Immature natural killer cell (primary cell): ENCODE measurements around the gene CYP21A2. TPM values are rescaled to one million over a fixed set of nuclear protein-coding genes. Genes with fewer than 3 reads are reported as not detected.

ENCODE experiments used
- DNase-seq, 3 donors: peaks; one replicate each; pipeline ENCODE4 v3.0.0; 2022; ENCODE audit warnings: mixed read lengths in 1 of 3
- H3K27ac Mint-ChIP-seq, 6 donors: one replicate each; pipeline ENCODE4 v1.8.0; 2020; ENCODE audit warnings: mixed read lengths in 6 of 6, mild to moderate bottlenecking in 5 of 6, inconsistent platforms in 4 of 6, moderate library complexity in 3 of 6
- H3K27me3 Mint-ChIP-seq, 3 donors: one replicate each; pipeline ENCODE4 v1.8.0; 2020 to 2021; ENCODE audit warnings: low read depth in 3 of 3, mild to moderate bottlenecking in 3 of 3, mixed read lengths in 3 of 3, moderate library complexity in 3 of 3, inconsistent platforms in 1 of 3
- H3K36me3 Mint-ChIP-seq, 3 donors: one replicate each; pipeline ENCODE4 v1.8.0; 2020; ENCODE audit warnings: mixed read lengths in 3 of 3, inconsistent platforms in 2 of 3, mild to moderate bottlenecking in 2 of 3
- H3K4me1 Mint-ChIP-seq, 2 donors: one replicate each; pipeline ENCODE4 v1.8.0; 2020; ENCODE audit warnings: inconsistent platforms in 2 of 2, mild to moderate bottlenecking in 2 of 2, mixed read lengths in 2 of 2, moderate library complexity in 1 of 2
- H3K4me3 Mint-ChIP-seq, 5 donors: one replicate each; pipeline ENCODE4 v1.8.0; 2020; ENCODE audit warnings: mild to moderate bottlenecking in 5 of 5, mixed read lengths in 5 of 5, inconsistent platforms in 3 of 5, moderate library complexity in 3 of 5
- H3K9me3 Mint-ChIP-seq, 6 donors: one replicate each; pipeline ENCODE4 v1.8.0; 2020; ENCODE audit warnings: mild to moderate bottlenecking in 6 of 6, mixed read lengths in 6 of 6, inconsistent platforms in 4 of 6, moderate library complexity in 3 of 6
- polyA plus RNA-seq, 3 donors: library from polyadenylated mRNA; unstranded; fragments of 300-500 nt; fragmentation: Illumina TruSeq; gene quantifications; one replicate each; pipeline ENCODE4 v1.2.3, GENCODE V29; 2021

Gene CYP21A2
- polyA plus RNA-seq, 3 donors from 2014 or later, result 0.10 TPM; not detected in 2

GRCh38 chr6:32087574-32088486 is 49.6 kb downstream of the CYP21A2 start:
- H3K4me3 Mint-ChIP-seq, result peak overlapping the region in 2 of 5 donors; percentile 10 to 23
- H3K27me3 Mint-ChIP-seq, result peaks cover 3 to 10% (median 5%) of the 10 kb centered on the region in 3 donors
- peaks cover 0 to 2% of the 10 kb centered on the region in 2 donors for H3K4me1 Mint-ChIP-seq
- no peaks in the 10 kb centered on the region for H3K36me3 Mint-ChIP-seq
- DNase-seq, result peak; percentile 48 to 58 (median 57)
- H3K27ac Mint-ChIP-seq, result no peak overlapping the region
- no peaks in the 10 kb centered on the region for H3K9me3 Mint-ChIP-seq

DNA sequence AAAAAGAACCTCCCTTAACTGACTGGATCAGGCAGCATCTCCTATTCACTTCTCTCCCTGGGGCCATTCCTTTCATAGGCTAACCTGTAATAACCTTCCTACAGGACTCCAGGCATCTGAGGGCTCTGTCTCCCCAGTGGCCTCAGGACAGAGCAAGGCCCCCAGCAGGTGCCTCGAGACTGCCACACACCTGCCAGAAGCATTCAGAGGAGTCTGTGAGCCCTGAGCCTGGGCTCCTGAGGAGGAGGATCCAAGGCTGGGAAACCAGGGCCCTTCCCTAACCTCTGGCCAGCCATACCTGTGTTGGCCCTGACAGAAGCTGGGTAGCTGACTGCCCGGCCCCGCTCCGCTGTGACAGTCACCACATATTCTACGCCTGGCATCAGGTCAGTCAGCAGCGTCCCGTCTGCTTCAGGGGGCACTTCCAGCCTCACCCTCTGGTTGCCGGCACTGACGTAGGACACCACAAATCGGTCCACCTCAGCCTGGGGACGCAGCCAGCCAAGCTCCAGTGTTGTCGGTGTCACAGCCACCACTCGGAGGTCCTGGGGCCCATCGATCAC is 50.4 kb downstream of the CYP21A2 start:
- Mint-ChIP-seq H3K27ac (no peak overlapping the region), H3K9me3 (no peaks in the 10 kb centered on the region), H3K4me1 (peaks cover 0 to 2% of the 10 kb centered on the region in 2 donors), H3K4me3 (peak overlapping the region in 2 of 5 donors; percentile 10 to 23), H3K27me3 (peaks cover 3 to 12% (median 8%) of the 10 kb centered on the region in 3 donors), H3K36me3 (no peaks in the 10 kb centered on the region)
- DNase-seq, result no peak

DNA sequence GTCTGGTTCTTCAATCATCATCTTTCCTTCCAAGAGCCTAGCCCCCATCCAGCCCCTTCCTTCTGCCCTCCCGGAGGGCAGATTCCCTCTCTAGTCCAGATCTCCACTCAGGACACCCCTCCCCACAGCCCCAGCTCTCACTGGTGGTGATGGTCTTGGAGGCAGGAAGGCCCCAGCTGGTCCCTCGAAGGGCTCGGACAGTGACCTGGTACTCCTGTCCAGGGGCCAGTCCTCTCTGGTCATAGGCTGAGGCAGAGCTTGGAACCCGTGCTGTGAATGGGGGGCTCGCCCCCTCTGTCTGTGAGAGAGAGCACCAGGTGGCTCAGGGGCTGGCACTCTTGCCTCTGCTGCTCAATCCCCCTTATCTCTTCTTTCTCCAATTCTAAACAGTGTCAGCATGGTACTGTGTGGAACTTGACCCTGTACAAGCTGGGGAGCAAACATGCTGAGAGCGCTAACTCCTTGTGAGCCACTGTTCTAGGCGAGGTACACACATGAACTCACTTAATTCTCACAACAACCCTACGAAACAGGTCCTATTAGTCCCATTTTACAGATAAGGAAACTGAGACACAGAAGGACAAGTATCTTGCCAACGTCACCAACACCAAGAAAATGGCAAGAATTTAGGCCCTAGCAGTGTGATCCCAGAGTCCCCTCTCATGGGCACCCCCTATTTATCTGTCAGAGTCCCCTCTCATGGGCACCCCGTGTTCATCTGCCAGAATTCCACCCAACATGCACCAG is 51.0 kb downstream of the CYP21A2 start:
- no peaks in the 10 kb centered on the region for H3K9me3 Mint-ChIP-seq
- H3K4me1 Mint-ChIP-seq, result peaks cover 0 to 2% of the 10 kb centered on the region in 2 donors
- no peak overlapping the region for H3K4me3 Mint-ChIP-seq
- H3K27ac Mint-ChIP-seq, result no peak overlapping the region
- no peak for DNase-seq
- H3K36me3 Mint-ChIP-seq, result no peaks in the 10 kb centered on the region
- peaks cover 3 to 8% (median 8%) of the 10 kb centered on the region in 3 donors for H3K27me3 Mint-ChIP-seq

Other genes starting within 250 kb of the CYP21A2 start
- 10 to 100 TPM; 26.5 to 44.6 (median 28.8) TPM for gene VARS1, start 242.7 kb upstream of the CYP21A2 start, polyA plus RNA-seq
- gene LSM2, start 231.4 kb upstream of the CYP21A2 start, polyA plus RNA-seq, result 10 to 100 TPM; 77.7 to 97.1 (median 94.6) TPM
- gene HSPA1L, start 223.1 kb upstream of the CYP21A2 start, polyA plus RNA-seq, result 1 to 10 TPM in 2 of 3 donors, under 1 TPM in 1; 0.70 to 3.8 (median 2.4) TPM
- 10 to 100 TPM in 2 of 3 donors, 1 to 10 TPM in 1; 9.7 to 81.3 (median 22.5) TPM for gene HSPA1A, start 222.9 kb upstream of the CYP21A2 start, polyA plus RNA-seq
- 1 to 10 TPM; 1.5 to 3.2 (median 1.9) TPM for gene HSPA1B, start 210.7 kb upstream of the CYP21A2 start, polyA plus RNA-seq
- gene NEU1, start 175.6 kb upstream of the CYP21A2 start, polyA plus RNA-seq, result 10 to 100 TPM; 37.5 to 44.9 (median 40.5) TPM
- gene SLC44A4, start 159.4 kb upstream of the CYP21A2 start, polyA plus RNA-seq, result not detected
- gene EHMT2, start 140.7 kb upstream of the CYP21A2 start, polyA plus RNA-seq, result 10 to 100 TPM; 18.8 to 52.1 (median 21.5) TPM
- not detected for gene ZBTB12, start 136.3 kb upstream of the CYP21A2 start, polyA plus RNA-seq
- gene C2, start 110.7 kb upstream of the CYP21A2 start, polyA plus RNA-seq, result under 1 TPM in 1 of 3 donors, not detected in 2; 0.74 TPM
- under 1 TPM in 1 of 3 donors, not detected in 2; 0.27 TPM for gene CFB, start 92.3 kb upstream of the CYP21A2 start, polyA plus RNA-seq
- gene NELFE, start 79.4 kb upstream of the CYP21A2 start, polyA plus RNA-seq, result 10 to 100 TPM; 73.3 to 84.6 (median 76.9) TPM
- gene SKIC2, start 79.2 kb upstream of the CYP21A2 start, polyA plus RNA-seq, result 10 to 100 TPM; 14.1 to 20.6 (median 19.3) TPM
- gene DXO, start 66.3 kb upstream of the CYP21A2 start, polyA plus RNA-seq, result 10 to 100 TPM in 2 of 3 donors, 1 to 10 TPM in 1; 9.2 to 19.5 (median 17.2) TPM
- not detected for gene C4A, start 56.4 kb upstream of the CYP21A2 start, polyA plus RNA-seq
- gene C4B, start 23.6 kb upstream of the CYP21A2 start, polyA plus RNA-seq, result under 1 TPM in 1 of 3 donors, not detected in 2; 0.67 TPM
- gene TNXB, start 70.9 kb downstream of the CYP21A2 start, polyA plus RNA-seq, result not detected
- gene ATF6B, start 89.8 kb downstream of the CYP21A2 start, polyA plus RNA-seq, result 10 to 100 TPM; 19.1 to 39.6 (median 20.7) TPM
- 1 to 10 TPM; 2.9 to 3.5 (median 3.2) TPM for gene FKBPL, start 91.9 kb downstream of the CYP21A2 start, polyA plus RNA-seq
- not detected for gene PRRT1, start 113.5 kb downstream of the CYP21A2 start, polyA plus RNA-seq
- 10 to 100 TPM; 13.1 to 17.0 (median 16.0) TPM for gene PPT2, start 115.7 kb downstream of the CYP21A2 start, polyA plus RNA-seq
- not detected for gene EGFL8, start 126.2 kb downstream of the CYP21A2 start, polyA plus RNA-seq
- gene AGPAT1, start 137.7 kb downstream of the CYP21A2 start, polyA plus RNA-seq, result 10 to 100 TPM; 14.9 to 24.3 (median 17.2) TPM
- 100 to 1,000 TPM; 126 to 190 (median 165) TPM for gene RNF5, start 140.0 kb downstream of the CYP21A2 start, polyA plus RNA-seq
- under 1 TPM in 2 of 3 donors, not detected in 1; 0.25 to 0.57 TPM for gene AGER, start 145.8 kb downstream of the CYP21A2 start, polyA plus RNA-seq
- 1 to 10 TPM in 2 of 3 donors, under 1 TPM in 1; 0.31 to 2.4 (median 1.6) TPM for gene PBX2, start 151.8 kb downstream of the CYP21A2 start, polyA plus RNA-seq
- 100 to 1,000 TPM in 1 of 3 donors, 10 to 100 TPM in 2; 82.2 to 123 (median 84.5) TPM for gene GPSM3, start 154.2 kb downstream of the CYP21A2 start, polyA plus RNA-seq
- gene NOTCH4, start 185.7 kb downstream of the CYP21A2 start, polyA plus RNA-seq, result 1 to 10 TPM in 2 of 3 donors, under 1 TPM in 1; 0.15 to 1.4 (median 1.2) TPM